HEK293 (cell line): ENCODE results near the gene NSL1.

Experiments used
- HOXC10 ChIP-seq: sonication (generic); formaldehyde crosslinking; IDR thresholded peaks from 2 replicates; pipeline ENCODE4 v1.8.1; 2023; ENCODE audit warnings: mild to moderate bottlenecking, missing genetic modification reagents
- HOXD13 ChIP-seq: sonication (generic); formaldehyde crosslinking; IDR thresholded peaks from 2 replicates; pipeline ENCODE4 v1.8.0; 2022; ENCODE audit warnings: missing genetic modification reagents, borderline replicate concordance
- MEIS1 ChIP-seq: sonication (generic); formaldehyde crosslinking; IDR thresholded peaks from 2 replicates; pipeline ENCODE4 v1.8.1; 2022; ENCODE audit warnings: missing genetic modification reagents, mild to moderate bottlenecking, borderline replicate concordance
- SETDB1 ChIP-seq: IDR thresholded peaks from one replicate; pipeline ENCODE4 v1.6.1; 2017; ENCODE audit warnings: mild to moderate bottlenecking, low read length, moderate library complexity, mixed read lengths; ENCODE audit not compliant: insufficient read length
- SP3 ChIP-seq: fragments of 450-650 bp; formaldehyde crosslinking; IDR thresholded peaks from 2 replicates; pipeline ENCODE4 v1.5.1; 2016; ENCODE audit warnings: missing biosample characterization, missing genetic modification characterization
- WT1 ChIP-seq: fragments of 450-650 bp; formaldehyde crosslinking; IDR thresholded peaks from 2 replicates; pipeline ENCODE4 v1.5.1; 2016; ENCODE audit warnings: missing biosample characterization, missing genetic modification characterization
- ZBTB17 ChIP-seq: fragments of 450-650 bp; formaldehyde crosslinking; IDR thresholded peaks from 2 replicates; pipeline ENCODE4 v1.5.1; 2016; ENCODE audit warnings: missing biosample characterization, missing genetic modification characterization
- ZBTB6 ChIP-seq: fragments of 450-650 bp; formaldehyde crosslinking; IDR thresholded peaks from 2 replicates; pipeline ENCODE4 v1.5.1; 2017; ENCODE audit warnings: missing biosample characterization, missing genetic modification characterization
- ZFP37 ChIP-seq: fragments of 450-650 bp; formaldehyde crosslinking; IDR thresholded peaks from 2 replicates; pipeline ENCODE4 v1.5.1; 2016; ENCODE audit warnings: missing biosample characterization, missing genetic modification characterization
- ZFP69B ChIP-seq: fragments of 450-650 bp; formaldehyde crosslinking; IDR thresholded peaks from 2 replicates; pipeline ENCODE4 v1.5.1; 2016; ENCODE audit warnings: missing biosample characterization, missing genetic modification characterization
- ZNF138 ChIP-seq: fragments of 450-650 bp; formaldehyde crosslinking; IDR thresholded peaks from 2 replicates; pipeline ENCODE4 v1.5.1; 2016; ENCODE audit warnings: missing biosample characterization, missing genetic modification characterization, borderline replicate concordance
- ZNF174 ChIP-seq: fragments of 450-650 bp; formaldehyde crosslinking; IDR thresholded peaks from 2 replicates; pipeline ENCODE4 v1.5.0; 2017; ENCODE audit warnings: missing biosample characterization, mild to moderate bottlenecking, missing genetic modification characterization
- ZNF175 ChIP-seq: fragments of 450-650 bp; formaldehyde crosslinking; IDR thresholded peaks from 2 replicates; pipeline ENCODE4 v1.5.1; 2016; ENCODE audit warnings: missing biosample characterization, missing genetic modification characterization
- ZNF211 ChIP-seq: fragments of 450-650 bp; formaldehyde crosslinking; IDR thresholded peaks from 2 replicates; pipeline ENCODE4 v1.5.1; 2016; ENCODE audit warnings: low read depth, missing biosample characterization, missing genetic modification characterization
- ZNF529 ChIP-seq: fragments of 450-650 bp; formaldehyde crosslinking; IDR thresholded peaks from 2 replicates; pipeline ENCODE4 v1.5.1; 2017; ENCODE audit warnings: missing genetic modification characterization, missing biosample characterization; ENCODE audit not compliant: insufficient replicate concordance
- ZNF555 ChIP-seq: fragments of 450-650 bp; formaldehyde crosslinking; conservative IDR thresholded peaks from 2 replicates; pipeline ENCODE4 v1.5.1; 2017; ENCODE audit warnings: missing biosample characterization, mild to moderate bottlenecking, missing genetic modification characterization, inconsistent platforms
- ZNF558 ChIP-seq: fragments of 450-650 bp; formaldehyde crosslinking; IDR thresholded peaks from 2 replicates; pipeline ENCODE4 v1.5.1; 2016; ENCODE audit warnings: missing biosample characterization, missing genetic modification characterization
- ZNF585B ChIP-seq: fragments of 450-650 bp; formaldehyde crosslinking; IDR thresholded peaks from 2 replicates; pipeline ENCODE4 v1.5.1; 2016; ENCODE audit warnings: missing biosample characterization, missing genetic modification characterization
- ZNF623 ChIP-seq: fragments of 450-650 bp; formaldehyde crosslinking; IDR thresholded peaks from 2 replicates; pipeline ENCODE4 v1.5.1; 2016; ENCODE audit warnings: missing biosample characterization, missing genetic modification characterization
- ZNF704 ChIP-seq: fragments of 450-650 bp; formaldehyde crosslinking; IDR thresholded peaks from 2 replicates; pipeline ENCODE4 v1.5.1; 2016; ENCODE audit warnings: missing biosample characterization, missing genetic modification characterization
- ZNF777 ChIP-seq: fragments of 450-650 bp; formaldehyde crosslinking; IDR thresholded peaks from 2 replicates; pipeline ENCODE4 v1.5.1; 2017; ENCODE audit warnings: missing biosample characterization, missing genetic modification characterization, borderline replicate concordance
- ZNF785 ChIP-seq: fragments of 450-650 bp; formaldehyde crosslinking; IDR thresholded peaks from 2 replicates; pipeline ENCODE4 v1.5.1; 2016; ENCODE audit warnings: missing biosample characterization, missing genetic modification characterization
- ZNF830 ChIP-seq: fragments of 450-650 bp; IDR thresholded peaks from 2 replicates; pipeline ENCODE4 v1.5.0; 2018; ENCODE audit warnings: missing biosample characterization, missing genetic modification characterization, low read depth, mild to moderate bottlenecking, moderate library complexity
- TF ChIP-seq, protein P1 (sequence below): fragments of 450-650 bp; formaldehyde crosslinking; IDR thresholded peaks from 2 replicates; pipeline ENCODE4 v1.5.1; 2016; ENCODE audit warnings: missing biosample characterization, missing genetic modification characterization, borderline replicate concordance
- TF ChIP-seq, protein P2 (sequence below): sonication (generic); formaldehyde crosslinking; IDR thresholded peaks from 2 replicates; pipeline ENCODE4 v1.8.1; 2022; ENCODE audit warnings: mild to moderate bottlenecking, moderate library complexity, missing genetic modification reagents
- TF ChIP-seq, protein P3 (sequence below): fragments of 450-650 bp; formaldehyde crosslinking; IDR thresholded peaks from 2 replicates; pipeline ENCODE4 v1.5.1; 2016; ENCODE audit warnings: missing biosample characterization, missing genetic modification characterization
- TF ChIP-seq, protein P4 (sequence below): fragments of 450-650 bp; formaldehyde crosslinking; IDR thresholded peaks from 2 replicates; pipeline ENCODE4 v1.5.1; 2016; ENCODE audit warnings: missing biosample characterization, missing genetic modification characterization, borderline replicate concordance
- TF ChIP-seq, protein P5 (sequence below): fragments of 450-650 bp; formaldehyde crosslinking; IDR thresholded peaks from 2 replicates; pipeline ENCODE4 v1.5.1; 2016; ENCODE audit warnings: missing biosample characterization, missing genetic modification characterization

NSL1 gene

GRCh38 chr1:212700223-212700891 lies 91.2 kb downstream of the NSL1 start (continued):
- TF ChIP-seq, protein P1, sequence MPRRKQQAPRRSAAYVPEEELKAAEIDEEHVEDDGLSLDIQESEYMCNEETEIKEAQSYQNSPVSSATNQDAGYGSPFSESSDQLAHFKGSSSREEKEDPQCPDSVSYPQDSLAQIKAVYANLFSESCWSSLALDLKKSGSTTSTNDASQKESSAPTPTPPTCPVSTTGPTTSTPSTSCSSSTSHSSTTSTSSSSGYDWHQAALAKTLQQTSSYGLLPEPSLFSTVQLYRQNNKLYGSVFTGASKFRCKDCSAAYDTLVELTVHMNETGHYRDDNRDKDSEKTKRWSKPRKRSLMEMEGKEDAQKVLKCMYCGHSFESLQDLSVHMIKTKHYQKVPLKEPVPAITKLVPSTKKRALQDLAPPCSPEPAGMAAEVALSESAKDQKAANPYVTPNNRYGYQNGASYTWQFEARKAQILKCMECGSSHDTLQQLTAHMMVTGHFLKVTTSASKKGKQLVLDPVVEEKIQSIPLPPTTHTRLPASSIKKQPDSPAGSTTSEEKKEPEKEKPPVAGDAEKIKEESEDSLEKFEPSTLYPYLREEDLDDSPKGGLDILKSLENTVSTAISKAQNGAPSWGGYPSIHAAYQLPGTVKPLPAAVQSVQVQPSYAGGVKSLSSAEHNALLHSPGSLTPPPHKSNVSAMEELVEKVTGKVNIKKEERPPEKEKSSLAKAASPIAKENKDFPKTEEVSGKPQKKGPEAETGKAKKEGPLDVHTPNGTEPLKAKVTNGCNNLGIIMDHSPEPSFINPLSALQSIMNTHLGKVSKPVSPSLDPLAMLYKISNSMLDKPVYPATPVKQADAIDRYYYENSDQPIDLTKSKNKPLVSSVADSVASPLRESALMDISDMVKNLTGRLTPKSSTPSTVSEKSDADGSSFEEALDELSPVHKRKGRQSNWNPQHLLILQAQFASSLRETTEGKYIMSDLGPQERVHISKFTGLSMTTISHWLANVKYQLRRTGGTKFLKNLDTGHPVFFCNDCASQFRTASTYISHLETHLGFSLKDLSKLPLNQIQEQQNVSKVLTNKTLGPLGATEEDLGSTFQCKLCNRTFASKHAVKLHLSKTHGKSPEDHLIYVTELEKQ (tag by site-specific recombination), result no peak
- TF ChIP-seq HOXC10, result no peak
- TF ChIP-seq, protein P2, sequence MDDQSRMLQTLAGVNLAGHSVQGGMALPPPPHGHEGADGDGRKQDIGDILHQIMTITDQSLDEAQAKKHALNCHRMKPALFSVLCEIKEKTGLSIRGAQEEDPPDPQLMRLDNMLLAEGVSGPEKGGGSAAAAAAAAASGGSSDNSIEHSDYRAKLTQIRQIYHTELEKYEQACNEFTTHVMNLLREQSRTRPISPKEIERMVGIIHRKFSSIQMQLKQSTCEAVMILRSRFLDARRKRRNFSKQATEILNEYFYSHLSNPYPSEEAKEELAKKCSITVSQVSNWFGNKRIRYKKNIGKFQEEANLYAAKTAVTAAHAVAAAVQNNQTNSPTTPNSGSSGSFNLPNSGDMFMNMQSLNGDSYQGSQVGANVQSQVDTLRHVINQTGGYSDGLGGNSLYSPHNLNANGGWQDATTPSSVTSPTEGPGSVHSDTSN, result no peak
- TF ChIP-seq ZNF777, result peak; percentile 61; the same call in 1 of the 2 replicates
- TF ChIP-seq ZNF623 (tag by site-specific recombination), result no peak
- no peak for TF ChIP-seq ZNF704 (tag by site-specific recombination)
- TF ChIP-seq, protein P3, sequence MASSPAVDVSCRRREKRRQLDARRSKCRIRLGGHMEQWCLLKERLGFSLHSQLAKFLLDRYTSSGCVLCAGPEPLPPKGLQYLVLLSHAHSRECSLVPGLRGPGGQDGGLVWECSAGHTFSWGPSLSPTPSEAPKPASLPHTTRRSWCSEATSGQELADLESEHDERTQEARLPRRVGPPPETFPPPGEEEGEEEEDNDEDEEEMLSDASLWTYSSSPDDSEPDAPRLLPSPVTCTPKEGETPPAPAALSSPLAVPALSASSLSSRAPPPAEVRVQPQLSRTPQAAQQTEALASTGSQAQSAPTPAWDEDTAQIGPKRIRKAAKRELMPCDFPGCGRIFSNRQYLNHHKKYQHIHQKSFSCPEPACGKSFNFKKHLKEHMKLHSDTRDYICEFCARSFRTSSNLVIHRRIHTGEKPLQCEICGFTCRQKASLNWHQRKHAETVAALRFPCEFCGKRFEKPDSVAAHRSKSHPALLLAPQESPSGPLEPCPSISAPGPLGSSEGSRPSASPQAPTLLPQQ (tag by site-specific recombination), result 0 out of 2 replicates have a peak, but pooled peaks have one; percentile 26
- TF ChIP-seq ZNF174 (tag by site-specific recombination), result no peak
- TF ChIP-seq, protein P4, sequence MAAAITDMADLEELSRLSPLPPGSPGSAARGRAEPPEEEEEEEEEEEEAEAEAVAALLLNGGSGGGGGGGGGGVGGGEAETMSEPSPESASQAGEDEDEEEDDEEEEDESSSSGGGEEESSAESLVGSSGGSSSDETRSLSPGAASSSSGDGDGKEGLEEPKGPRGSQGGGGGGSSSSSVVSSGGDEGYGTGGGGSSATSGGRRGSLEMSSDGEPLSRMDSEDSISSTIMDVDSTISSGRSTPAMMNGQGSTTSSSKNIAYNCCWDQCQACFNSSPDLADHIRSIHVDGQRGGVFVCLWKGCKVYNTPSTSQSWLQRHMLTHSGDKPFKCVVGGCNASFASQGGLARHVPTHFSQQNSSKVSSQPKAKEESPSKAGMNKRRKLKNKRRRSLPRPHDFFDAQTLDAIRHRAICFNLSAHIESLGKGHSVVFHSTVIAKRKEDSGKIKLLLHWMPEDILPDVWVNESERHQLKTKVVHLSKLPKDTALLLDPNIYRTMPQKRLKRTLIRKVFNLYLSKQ (tag by site-specific recombination), result no peak
- TF ChIP-seq ZFP37 (tag by site-specific recombination), result 0 out of 2 replicates have a peak, but pooled peaks have one; percentile 65
- TF ChIP-seq ZNF138 (tag by site-specific recombination), result no peak
- TF ChIP-seq WT1 (tag by site-specific recombination), result no peak; the same call in 1 of the 2 replicates
- TF ChIP-seq MEIS1, result no peak
- no peak for TF ChIP-seq ZNF585B (tag by site-specific recombination)
- TF ChIP-seq HOXD13 (CRISPR knock-in tag), result no peak
- TF ChIP-seq ZBTB6 (tag by site-specific recombination), result no peak
- no peak for TF ChIP-seq ZNF558 (tag by site-specific recombination)
- TF ChIP-seq ZNF830 (tag by site-specific recombination), result no peak
- TF ChIP-seq ZNF785 (tag by site-specific recombination), result no peak
- TF ChIP-seq SP3, result peak; percentile 96
- TF ChIP-seq ZNF529 (tag by site-specific recombination), result no peak
- TF ChIP-seq ZNF555 (tag by site-specific recombination), result no peak
- no peak for TF ChIP-seq ZBTB17 (tag by site-specific recombination)
- TF ChIP-seq ZFP69B (tag by site-specific recombination), result no peak
- no peak for TF ChIP-seq ZNF175 (tag by site-specific recombination)
- TF ChIP-seq, protein P5, sequence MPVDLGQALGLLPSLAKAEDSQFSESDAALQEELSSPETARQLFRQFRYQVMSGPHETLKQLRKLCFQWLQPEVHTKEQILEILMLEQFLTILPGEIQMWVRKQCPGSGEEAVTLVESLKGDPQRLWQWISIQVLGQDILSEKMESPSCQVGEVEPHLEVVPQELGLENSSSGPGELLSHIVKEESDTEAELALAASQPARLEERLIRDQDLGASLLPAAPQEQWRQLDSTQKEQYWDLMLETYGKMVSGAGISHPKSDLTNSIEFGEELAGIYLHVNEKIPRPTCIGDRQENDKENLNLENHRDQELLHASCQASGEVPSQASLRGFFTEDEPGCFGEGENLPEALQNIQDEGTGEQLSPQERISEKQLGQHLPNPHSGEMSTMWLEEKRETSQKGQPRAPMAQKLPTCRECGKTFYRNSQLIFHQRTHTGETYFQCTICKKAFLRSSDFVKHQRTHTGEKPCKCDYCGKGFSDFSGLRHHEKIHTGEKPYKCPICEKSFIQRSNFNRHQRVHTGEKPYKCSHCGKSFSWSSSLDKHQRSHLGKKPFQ (tag by site-specific recombination), result no peak
- no peak for TF ChIP-seq SETDB1
- no peak for TF ChIP-seq ZNF211 (tag by site-specific recombination)
